Epithelial cell of esophagus (primary cell): Measurements from ENCODE around the gene GTPBP6.
"Not testable (repeated sequence)": the region's sequence is repeated elsewhere in the genome, so short reads cannot be mapped to it uniquely, and the experiment has no call there.

Experiments used
- DNase-seq: peaks from one replicate; pipeline ENCODE4 v3.0.0; 2010; ENCODE audit warnings: low read depth
- H3K4me3 ChIP-seq: 2 replicates; pipeline ENCODE4 v1.5.1; 2011; ENCODE audit warnings: mild to moderate bottlenecking, low read length, control low read depth
- CTCF ChIP-seq: IDR thresholded peaks from 2 replicates; pipeline ENCODE4 v1.5.1; 2011; ENCODE audit warnings: low read depth, mild to moderate bottlenecking, low read length, control low read depth, inconsistent platforms; ENCODE audit not compliant: insufficient read depth; ENCODE audit errors: missing control alignments

GTPBP6 gene

DNA sequence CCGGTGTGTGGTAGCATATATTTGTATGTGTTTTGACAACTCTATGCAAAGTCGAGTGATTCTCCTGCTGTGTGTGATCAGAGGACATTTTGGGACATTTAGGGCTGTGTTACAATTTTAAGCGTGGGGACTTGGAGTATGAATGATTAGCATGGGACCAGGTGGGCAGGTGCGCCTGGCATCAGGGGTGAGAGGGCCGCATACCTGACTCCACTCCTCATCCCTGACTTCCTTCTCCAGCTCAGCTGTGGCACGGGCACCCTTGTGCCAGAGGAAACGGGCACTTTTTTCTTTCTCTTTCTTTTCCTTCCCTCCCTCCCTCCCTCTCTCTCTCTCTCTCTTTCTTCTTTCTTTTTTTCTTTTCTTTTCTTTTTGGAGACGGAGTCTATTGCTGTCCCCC lies 53.1 kb downstream of the GTPBP6 start:
- no peak for TF ChIP-seq CTCF
- no peak for DNase-seq
- H3K4me3 ChIP-seq = no peak overlapping the region

GRCh38 chrX:264634-265455 lies 53.8 kb downstream of the GTPBP6 start:
- DNase-seq = peak; percentile 67
- no peak overlapping the region for H3K4me3 ChIP-seq
- TF ChIP-seq CTCF = no peak

- not testable (repeated sequence) for H3K4me3 ChIP-seq, DNase-seq
These were observed 54.6 kb downstream of the GTPBP6 start for GRCh38 chrX:264006-264405.

DNA sequence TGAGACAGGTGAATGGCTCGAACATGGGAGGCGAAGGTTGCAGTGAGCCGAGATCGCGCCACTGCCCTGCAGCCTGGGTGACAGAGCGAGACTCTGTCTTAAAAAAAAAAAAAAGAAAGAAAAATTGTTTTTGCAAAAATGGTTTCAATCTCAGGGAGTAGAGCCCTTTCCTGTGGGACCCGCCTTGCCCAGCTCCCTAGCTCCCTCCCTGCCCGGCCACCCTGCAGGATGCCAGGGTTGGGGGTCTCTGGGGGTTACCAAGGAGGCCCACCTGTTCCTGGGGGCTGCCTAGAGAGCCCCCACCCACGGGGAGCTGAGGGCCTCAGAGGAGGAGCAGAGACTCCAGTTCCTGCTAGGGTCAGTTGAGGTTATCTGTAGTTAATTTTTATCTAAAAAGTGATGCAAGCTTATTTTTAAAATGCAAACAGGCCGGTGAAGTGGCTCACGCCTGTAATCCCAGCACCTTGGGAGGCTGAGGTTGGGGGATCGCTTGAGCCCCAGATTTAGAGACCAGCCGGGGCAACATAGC lies 56.2 kb downstream of the GTPBP6 start:
- DNase-seq = no peak
- TF ChIP-seq CTCF = no peak
- H3K4me3 ChIP-seq = no peak overlapping the region

- H3K4me3 ChIP-seq = no peak overlapping the region
- TF ChIP-seq CTCF = no peak
- DNase-seq = no peak
These were observed 56.7 kb downstream of the GTPBP6 start for GRCh38 chrX:261919-262352.

GRCh38 chrX:261167-261918 lies 57.3 kb downstream of the GTPBP6 start:
- H3K4me3 ChIP-seq = peak overlapping the region; percentile 19
- peak; percentile 83 for DNase-seq
- no peak for TF ChIP-seq CTCF

GRCh38 chrX:259692-260355 lies 58.8 kb downstream of the GTPBP6 start:
- no peak for DNase-seq
- no peak overlapping the region for H3K4me3 ChIP-seq
- no peak for TF ChIP-seq CTCF
